GM10847 (cell line): Measurements from ENCODE around the gene WIPF2.

Source experiments
- POLR2A ChIP-seq: IDR thresholded peaks from 2 replicates; pipeline ENCODE4 v1.6.1; 2011; ENCODE audit not compliant: insufficient read length; ENCODE audit errors: extremely low read depth

Gene WIPF2, protein sequence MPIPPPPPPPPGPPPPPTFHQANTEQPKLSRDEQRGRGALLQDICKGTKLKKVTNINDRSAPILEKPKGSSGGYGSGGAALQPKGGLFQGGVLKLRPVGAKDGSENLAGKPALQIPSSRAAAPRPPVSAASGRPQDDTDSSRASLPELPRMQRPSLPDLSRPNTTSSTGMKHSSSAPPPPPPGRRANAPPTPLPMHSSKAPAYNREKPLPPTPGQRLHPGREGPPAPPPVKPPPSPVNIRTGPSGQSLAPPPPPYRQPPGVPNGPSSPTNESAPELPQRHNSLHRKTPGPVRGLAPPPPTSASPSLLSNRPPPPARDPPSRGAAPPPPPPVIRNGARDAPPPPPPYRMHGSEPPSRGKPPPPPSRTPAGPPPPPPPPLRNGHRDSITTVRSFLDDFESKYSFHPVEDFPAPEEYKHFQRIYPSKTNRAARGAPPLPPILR

DNA sequence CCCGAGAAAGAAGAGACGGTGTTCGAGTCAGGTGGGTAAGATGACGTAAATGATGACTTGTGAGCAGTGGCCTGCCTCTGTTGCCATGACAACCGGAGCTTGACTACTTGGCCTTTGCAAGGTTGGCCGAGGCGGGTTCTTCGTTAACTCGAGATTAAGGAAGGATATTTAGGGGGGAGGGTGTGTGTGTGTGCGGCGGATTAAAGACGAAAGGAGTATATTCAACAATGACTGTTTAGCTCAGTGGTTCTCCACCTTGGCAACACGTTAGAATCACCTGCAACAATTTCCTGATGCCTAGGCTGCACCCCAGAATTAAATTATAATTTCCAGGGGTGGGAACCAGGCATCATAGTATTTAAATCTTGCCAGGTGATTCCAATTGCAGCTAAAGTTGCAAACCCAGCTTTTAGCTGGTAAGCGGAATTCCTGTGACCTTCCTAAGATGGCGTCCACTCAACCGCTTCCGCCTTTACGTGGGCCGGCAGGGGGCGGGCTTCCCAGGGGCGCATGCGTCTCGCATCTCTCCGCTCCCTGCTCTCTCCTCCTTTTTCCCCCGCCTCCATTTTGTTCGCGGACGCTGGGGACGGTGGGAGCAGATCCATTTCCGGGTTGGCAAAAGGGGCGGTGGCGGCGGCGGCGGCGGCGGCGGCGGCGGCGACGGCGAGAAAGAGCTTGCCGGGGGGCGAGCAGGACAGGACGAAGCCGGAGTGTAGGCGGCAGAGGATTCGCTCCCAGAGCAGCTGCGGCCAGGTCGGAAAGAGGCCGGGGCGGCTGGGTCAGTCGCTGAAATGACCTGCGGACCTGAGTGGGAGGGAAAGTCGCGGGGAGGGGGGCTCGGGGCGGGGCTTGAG, at the start of gene WIPF2:
TSS of gene WIPF2 (plus strand) at position 565 of the 854 bp plus-strand sequence. CDS start 37,156 bp downstream, outside the sequence.
- TF ChIP-seq POLR2A = peak; percentile 29

DNA sequence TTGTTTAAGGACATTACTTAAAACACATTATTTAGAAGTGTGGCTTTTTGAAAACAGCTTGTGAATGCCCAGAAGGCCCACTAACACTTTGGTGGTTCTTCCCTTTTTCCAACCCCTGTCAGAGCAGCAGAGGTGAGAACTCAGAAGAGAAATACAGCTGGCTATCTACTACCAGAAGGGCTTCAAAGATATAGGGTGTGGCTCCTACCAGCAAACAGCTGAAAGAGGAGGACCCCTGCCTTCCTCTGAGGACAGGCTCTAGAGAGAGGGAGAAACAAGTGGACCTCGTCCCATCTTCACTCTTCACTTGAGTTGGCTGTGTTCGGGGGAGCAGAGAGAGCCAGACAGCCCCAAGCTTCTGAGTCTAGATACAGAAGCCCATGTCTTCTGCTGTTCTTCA, 48.8 kb upstream of the WIPF2 start:
- TF ChIP-seq POLR2A = no peak

DNA sequence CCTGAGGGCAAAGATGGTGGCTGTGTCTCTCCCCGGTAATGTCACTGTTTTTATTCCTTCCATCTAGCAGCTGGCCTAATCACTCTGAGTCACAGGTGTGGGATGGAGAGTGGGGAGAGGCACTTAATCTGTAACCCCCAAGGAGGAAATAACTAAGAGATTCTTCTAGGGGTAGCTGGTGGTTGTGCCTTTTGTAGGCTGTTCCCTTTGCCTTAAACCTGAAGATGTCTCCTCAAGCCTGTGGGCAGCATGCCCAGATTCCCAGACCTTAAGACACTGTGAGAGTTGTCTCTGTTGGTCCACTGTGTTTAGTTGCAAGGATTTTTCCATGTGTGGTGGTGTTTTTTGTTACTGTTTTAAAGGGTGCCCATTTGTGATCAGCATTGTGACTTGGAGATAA, 47.4 kb upstream of the WIPF2 start:
- TF ChIP-seq POLR2A = no peak

DNA sequence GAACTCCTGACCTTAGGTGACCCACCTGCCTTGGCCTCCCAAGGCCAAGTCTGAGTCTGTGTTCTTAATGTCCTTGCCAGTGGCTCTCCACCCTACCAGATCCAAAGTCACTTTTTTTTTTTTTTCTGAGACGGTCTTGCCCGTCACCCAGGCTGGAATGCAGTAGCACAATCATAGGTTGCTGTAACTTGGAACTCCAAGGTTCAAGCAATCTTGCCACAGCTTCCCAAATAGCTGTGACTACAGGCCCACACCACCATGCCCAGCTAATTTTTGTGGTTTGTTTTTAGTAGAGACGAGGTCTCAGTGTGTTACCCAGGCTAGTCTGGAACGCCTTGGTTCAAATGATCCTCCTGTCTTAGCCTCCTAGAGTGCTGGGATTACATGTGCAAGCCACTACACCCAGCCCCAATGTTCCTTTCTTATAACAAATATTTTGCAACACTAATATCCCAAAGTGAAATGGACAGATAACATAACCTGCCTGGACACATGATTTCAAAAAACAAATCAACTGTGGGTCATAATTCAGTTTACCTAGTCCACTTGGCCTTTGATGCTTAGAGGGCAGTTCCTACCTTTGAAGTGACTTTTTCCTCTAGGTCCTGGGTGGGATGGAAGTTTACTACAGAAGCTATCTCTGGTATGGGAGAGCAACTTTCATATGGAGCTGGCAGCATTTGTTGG, 45.9 kb upstream of the WIPF2 start:
- no peak for TF ChIP-seq POLR2A

DNA sequence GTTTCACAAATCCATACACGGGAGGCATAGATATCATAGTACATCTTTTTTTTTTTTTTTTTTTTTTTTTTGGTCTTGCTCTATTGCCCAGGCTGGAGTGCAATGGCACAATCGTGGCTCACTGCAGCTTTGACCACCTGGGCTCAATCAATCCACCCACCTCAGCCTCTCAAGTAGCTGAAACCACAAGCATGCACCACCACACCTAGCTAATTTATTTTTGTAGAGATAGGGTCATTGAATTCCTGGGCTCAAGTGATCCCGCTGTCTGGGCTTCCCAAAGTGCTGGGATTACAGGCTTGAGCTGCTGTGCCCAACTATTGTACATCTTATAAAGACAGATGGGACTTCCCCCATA, 45.3 kb upstream of the WIPF2 start:
- TF ChIP-seq POLR2A = no peak

DNA sequence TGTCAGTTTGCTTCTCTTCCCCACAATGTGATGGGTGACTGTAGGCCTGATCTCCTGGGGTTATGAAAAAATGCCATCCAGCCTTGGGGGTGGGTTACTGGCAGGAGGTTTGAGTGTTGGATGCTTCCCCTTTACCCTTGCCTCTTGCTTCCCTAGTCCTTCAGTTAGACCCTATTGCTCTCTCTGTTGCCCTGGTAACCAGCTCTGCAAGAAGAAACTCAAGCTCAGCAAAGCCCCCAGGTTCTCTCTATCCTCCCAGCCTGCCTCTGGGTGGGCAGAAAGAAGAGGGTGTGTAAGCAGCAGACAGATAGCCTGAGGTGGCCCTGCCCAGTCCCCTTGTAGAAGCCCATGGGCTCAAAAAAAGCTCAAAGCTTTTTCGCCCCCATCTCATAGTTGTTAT, 44.6 kb upstream of the WIPF2 start:
- TF ChIP-seq POLR2A = no peak

DNA sequence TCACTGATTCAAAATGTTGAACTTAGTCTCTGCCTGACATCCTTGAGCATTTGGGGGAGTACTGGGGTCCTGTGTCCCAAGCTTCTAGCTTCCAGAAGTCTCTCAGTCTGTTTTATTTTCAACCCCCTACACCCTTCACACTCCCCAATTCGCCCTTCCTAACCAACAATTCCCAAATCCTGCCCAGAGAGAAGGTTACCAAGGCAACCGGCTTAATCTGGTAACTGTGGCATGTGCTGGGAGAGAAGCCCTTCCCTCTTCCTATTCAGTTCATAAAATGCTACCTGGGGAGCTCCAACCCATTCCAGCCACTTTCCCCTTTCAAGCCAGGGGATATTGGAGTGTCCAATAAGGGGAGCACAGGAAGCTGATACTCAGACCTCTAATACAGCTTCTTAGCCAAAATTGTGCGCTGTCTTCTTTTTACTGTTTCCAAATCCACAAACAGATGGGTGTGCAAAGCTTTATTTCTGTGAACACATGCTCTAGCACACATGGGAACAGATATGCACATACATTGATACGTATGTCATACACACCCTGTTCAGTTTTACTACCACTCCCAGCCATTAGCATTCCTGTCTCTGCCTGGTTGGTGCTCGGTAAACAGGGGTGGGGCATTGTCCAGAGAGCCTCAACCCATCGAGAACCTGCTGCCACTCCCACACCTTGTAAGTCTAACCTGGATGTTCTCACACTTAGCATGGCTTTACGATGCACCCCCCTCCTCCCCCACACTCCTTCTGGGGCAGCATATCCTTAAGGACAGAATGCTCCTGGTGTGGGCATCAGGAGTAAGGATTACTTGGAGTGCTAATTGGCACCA, 43.0 kb upstream of the WIPF2 start:
- TF ChIP-seq POLR2A = no peak

DNA sequence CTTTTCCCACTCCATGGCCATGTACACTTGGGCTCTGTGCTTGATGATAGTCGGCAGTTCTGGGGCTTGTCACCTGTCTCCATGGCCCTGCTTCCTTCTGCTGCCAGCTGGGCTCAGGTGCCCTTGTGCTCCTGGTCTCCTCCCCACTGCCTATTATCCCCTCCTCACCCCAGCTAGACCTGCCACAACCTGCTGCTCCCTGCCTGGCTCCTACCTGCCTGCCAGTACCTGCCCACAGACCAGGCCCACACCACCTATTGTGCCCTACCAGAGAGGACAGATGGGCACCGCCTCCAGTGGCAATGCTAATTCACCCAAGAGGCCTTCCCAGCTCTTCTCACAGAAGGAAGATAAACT, 42.4 kb upstream of the WIPF2 start:
- TF ChIP-seq POLR2A = no peak

DNA sequence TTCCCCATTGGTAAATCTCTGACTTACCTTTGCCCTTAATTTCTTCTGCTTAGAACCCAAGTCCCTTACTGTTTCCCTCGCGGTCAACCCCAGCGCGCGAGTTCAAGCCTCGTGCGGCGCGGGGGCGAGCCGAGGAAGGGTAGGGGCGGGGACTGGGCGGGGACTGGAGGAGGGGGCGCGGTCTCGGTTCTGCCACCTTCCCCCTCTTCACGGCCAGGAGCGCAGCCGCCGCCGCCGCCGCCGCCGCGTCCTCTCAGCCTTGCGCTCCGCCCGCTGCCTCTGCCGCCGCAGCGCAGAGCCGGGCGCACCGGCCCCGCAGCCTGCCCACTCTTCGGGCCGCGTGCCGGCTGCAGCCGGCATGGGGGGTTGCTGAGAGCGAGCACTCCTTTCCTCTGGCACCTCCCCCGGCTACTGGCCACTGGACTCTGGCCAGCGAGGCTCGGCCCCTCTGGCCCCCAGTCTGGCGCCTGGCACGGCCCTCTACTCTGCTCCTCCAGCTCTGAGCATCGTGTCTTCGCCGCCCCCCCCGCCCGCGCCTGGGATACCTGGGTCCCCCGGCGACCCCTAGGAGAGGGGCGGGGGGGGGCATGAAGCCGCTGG, 41.7 kb upstream of the WIPF2 start, which contains the start of gene RAPGEFL1:
TSS of gene RAPGEFL1 (plus strand) at position 196 of the 600 bp plus-strand sequence. CDS start at position 588, 392 bp downstream.
- TF ChIP-seq POLR2A = no peak

DNA sequence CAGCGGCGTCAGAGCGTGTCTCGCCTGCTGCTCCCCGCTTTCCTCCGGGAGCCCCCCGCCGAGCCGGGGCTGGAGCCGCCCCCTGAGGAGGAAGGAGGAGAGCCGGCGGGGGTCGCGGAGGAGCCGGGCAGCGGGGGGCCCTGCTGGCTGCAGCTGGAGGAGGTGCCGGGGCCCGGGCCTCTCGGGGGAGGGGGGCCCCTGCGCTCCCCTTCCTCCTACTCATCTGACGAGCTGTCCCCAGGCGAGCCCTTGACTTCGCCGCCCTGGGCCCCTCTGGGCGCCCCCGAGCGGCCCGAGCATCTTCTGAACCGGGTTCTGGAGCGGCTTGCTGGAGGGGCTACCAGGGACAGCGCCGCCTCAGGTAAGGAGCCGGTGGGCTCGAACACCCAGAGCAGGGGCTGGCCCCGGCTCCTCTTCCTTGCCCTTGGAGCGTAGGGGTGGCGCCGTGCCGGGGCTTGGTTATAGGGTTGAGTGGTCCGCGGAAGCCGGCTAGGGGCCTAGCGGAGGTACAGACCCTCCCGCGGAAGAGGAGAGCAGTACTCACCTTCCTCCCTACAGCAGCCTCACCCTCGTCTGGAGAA, 41.0 kb upstream of the WIPF2 start:
- TF ChIP-seq POLR2A = no peak

DNA sequence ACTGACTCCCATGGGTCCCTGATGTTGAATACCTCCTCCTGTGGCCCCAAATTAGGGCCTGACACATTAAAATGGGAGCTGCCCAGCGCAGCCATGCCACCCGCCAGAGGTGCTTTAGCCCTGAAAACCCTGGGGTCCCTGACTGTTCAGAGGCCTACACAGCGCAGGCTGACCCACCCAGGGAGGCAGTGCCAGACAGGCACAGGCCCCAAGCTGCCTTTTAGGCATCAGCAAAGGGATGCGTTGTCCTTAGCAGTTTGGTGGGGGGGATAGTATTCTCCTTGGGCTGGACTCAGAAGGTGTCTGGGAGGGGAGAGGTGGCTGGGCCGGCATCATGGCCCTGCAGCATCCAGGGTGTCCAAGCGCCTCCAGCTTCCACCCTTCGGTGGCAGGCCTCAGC, 40.4 kb upstream of the WIPF2 start:
- no peak for TF ChIP-seq POLR2A

DNA sequence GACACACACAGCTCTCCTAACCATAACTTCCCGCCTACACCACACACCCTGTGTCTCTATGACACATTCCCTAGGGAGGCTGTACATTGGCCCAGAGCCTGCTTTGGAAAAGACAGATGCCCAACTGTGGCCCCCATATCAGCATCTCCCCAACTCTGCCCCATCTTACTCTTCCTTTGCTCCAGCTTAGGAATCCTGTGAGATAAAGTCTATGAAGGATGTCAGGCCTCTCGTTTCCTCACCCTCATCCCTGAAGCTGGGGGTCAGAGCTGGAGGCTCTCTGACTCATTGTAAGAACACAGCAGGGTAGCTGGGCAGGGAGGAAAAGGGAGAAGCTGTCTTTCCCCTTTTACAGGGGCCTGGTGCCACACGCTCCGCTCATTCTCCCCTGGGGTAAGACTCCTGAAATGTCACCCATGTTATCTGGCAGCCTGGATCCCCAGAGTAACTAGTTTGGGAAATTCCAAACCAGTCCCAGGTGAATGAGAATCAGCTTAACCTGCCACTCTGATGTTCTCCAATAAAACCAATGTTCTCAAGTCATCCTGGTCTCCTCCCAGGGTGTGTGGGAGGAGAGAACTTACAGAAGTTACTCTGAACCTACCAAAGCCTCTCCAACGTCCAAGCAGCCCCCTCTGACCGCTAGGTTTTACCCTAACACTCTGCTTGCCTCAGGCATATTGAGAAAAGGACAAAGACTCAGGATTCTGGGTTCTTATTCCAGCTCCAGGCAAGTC, 39.0 kb upstream of the WIPF2 start:
- no peak for TF ChIP-seq POLR2A

DNA sequence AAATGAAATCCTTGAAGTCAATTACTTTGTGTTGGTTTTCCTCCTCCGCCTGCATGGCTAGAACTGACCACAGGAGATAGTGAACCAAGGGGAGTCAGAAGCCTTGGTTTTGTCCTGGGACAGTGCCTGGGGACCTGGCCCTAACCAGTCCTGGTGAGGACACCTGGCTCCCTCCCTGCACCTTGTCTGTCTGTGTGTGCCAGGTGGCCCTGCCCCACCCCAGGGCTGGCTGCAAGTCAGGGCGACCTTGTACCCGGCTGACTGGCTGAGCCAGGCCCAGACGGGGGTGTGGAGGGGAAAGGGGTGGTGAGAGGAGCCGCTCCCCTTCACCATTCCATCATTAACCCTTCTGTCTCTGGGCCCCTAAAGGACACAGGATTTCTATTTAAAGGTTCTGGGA, 38.4 kb upstream of the WIPF2 start:
- TF ChIP-seq POLR2A = no peak

DNA sequence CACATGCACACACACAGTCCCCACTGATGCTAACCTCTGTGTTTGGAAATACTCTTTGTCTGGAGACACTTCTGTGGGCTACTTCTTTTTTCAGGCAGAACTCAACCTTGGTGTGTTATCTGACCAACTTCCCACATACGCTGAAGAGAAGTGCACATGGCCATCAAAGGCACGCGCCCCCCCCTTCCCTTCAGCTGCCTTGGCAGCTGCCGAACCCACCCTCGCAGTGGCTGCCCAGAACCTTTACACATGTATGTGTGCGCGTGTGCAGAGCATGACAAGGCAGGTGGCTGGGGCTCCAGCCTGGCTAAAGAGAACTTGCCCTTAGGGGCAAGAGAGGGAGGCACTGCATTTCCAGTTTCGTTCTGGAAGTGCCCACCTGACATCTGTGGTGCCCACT, 37.9 kb upstream of the WIPF2 start:
- no peak for TF ChIP-seq POLR2A

DNA sequence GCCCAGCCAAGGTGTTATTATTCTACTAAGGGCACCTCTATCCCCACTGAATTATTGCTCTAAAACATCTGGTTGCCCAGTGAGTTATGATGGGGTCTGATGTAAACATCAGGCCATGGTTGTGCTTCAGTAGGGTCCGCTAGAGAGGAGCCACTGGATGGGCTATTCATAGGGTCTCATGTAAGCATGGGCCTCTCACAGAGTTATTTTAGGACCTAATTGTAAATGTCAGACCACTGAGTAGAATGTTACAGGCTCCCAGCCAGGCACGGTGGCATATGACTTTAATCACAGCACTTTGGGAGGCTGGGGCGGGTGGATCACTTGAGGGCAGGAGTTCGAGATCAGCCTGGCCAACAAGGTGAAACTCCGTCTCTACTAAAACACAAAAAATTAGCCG, 36.5 kb upstream of the WIPF2 start:
- no peak for TF ChIP-seq POLR2A
